Measurements from ENCODE around the gene HIVEP3. TPM values are rescaled to one million over a fixed set of nuclear protein-coding genes. Genes with fewer than 3 reads are reported as not detected.
A peak's percentile ranks its signal among the peaks of the same experiment; 100 is the strongest.

The HIVEP3 gene
- total RNA-seq, 4 donors from 2014 or later = 5.3 to 17.3 (median 9.1) TPM

- 93 to 99% methylated on average over 4 of the region's 4 CpGs for WGBS, 2 donors
- peak in 1 of 2 donors; percentile 40 for DNase-seq (ENCODE audit: low spot score in 2 of 2)
- H3K4me3 ChIP-seq (ENCODE audit: low read depth, poor library complexity, severe bottlenecking) = no peak overlapping the region
- intact Hi-C loops (cut with DNase I; ENCODE audit: low total_unique reads) = no loop called here
- TF ChIP-seq POLR2A (IDR thresholded peaks at IDR 0.05) (no peak), CTCF (IDR thresholded peaks at IDR 0.05) (no peak)
These were observed 272.5 kb downstream of the HIVEP3 start for GRCh38 chr1:41646186-41646585.

- TF ChIP-seq POLR2A (IDR thresholded peaks at IDR 0.05) (no peak), CTCF (IDR thresholded peaks at IDR 0.05) (no peak)
- intact Hi-C loops (cut with DNase I; ENCODE audit: low total_unique reads) = no loop called here
- 90 to 98% methylated on average over 2 of the region's 2 CpGs for WGBS, 2 donors
These were observed 273.7 kb downstream of the HIVEP3 start for GRCh38 chr1:41645062-41645461.

GRCh38 chr1:41642922-41643821, 275.6 kb downstream of the HIVEP3 start:
- H3K4me3 ChIP-seq (ENCODE audit: low read depth, poor library complexity, severe bottlenecking) = no peak overlapping the region
- TF ChIP-seq POLR2A (IDR thresholded peaks at IDR 0.05) (no peak), CTCF (IDR thresholded peaks at IDR 0.05) (no peak)
- DNase-seq (ENCODE audit: low spot score in 2 of 2) = peak in 1 of 2 donors; percentile 74
- WGBS, 2 donors = 73 to 86% methylated on average over 13 of the region's 13 CpGs
- intact Hi-C loops (cut with DNase I; ENCODE audit: low total_unique reads) = no loop called here

More at GRCh38 chr1:41645062-41645461, 273.7 kb downstream of the HIVEP3 start:
- DNase-seq (ENCODE audit: low spot score in 2 of 2) = peak in 1 of 2 donors; percentile 43
- H3K4me3 ChIP-seq (ENCODE audit: low read depth, poor library complexity, severe bottlenecking) = no peak overlapping the region

GRCh38 chr1:41641941-41642527, 276.7 kb downstream of the HIVEP3 start:
- H3K4me3 ChIP-seq (ENCODE audit: low read depth, poor library complexity, severe bottlenecking) = no peak overlapping the region
- TF ChIP-seq POLR2A (IDR thresholded peaks at IDR 0.05) = no peak
- no peak for TF ChIP-seq CTCF (IDR thresholded peaks at IDR 0.05)
- DNase-seq (ENCODE audit: low spot score in 2 of 2) = peak in 1 of 2 donors; percentile 66
- 91 to 92% methylated on average over 7 of the region's 7 CpGs for WGBS, 2 donors
- intact Hi-C loops (cut with DNase I; ENCODE audit: low total_unique reads) = no loop called here

- TF ChIP-seq CTCF (IDR thresholded peaks at IDR 0.05) = no peak
- TF ChIP-seq POLR2A (IDR thresholded peaks at IDR 0.05) = no peak
- intact Hi-C loops (cut with DNase I; ENCODE audit: low total_unique reads) = no loop called here
- H3K4me3 ChIP-seq (ENCODE audit: low read depth, poor library complexity, severe bottlenecking) = no peak overlapping the region
- WGBS, 2 donors = 93 to 94% methylated on average over 3 of the region's 3 CpGs
- no peak for DNase-seq (ENCODE audit: low spot score in 2 of 2)
These were observed 277.3 kb downstream of the HIVEP3 start for GRCh38 chr1:41641475-41641814.

Measured in lower leg skin (tissue), 4 donors.